Large intestine (tissue), 3 donors: ENCODE results near the gene NIPAL1. TPM values are rescaled to one million over a fixed set of nuclear protein-coding genes. Genes with fewer than 3 reads are reported as not detected.

ENCODE experiments used
- DNase-seq, 2 donors: peaks; one replicate each; pipeline versions ENCODE4 v3.0.0 to v3.0.0-alpha.2; 2013
- H3K27ac ChIP-seq: one replicate; pipeline ENCODE4 v1.5.1; 2013; ENCODE audit warnings: low read length
- H3K27me3 ChIP-seq: 2 replicates; pipeline ENCODE4 v1.6.1; 2013; ENCODE audit warnings: low read length; ENCODE audit not compliant: control insufficient read depth, insufficient read depth
- H3K36me3 ChIP-seq: 2 replicates; pipeline ENCODE4 v1.6.1; 2013; ENCODE audit warnings: low read length; ENCODE audit not compliant: control insufficient read depth, insufficient read depth
- H3K4me1 ChIP-seq: one replicate; pipeline ENCODE4 v1.6.1; 2013; ENCODE audit warnings: low read length; ENCODE audit not compliant: control insufficient read depth, insufficient read depth
- H3K4me3 ChIP-seq: one replicate; pipeline ENCODE4 v1.5.1; 2013; ENCODE audit warnings: low read length
- H3K9me3 ChIP-seq: one replicate; pipeline ENCODE4 v1.6.1; 2013; ENCODE audit warnings: mild to moderate bottlenecking, low read depth, low read length, moderate library complexity; ENCODE audit not compliant: control insufficient read depth
- WGBS: methylation state at CpG from one replicate; pipeline ENCODE4 v1.1.5; 2013; ENCODE audit warnings: low lambda C conversion rate; ENCODE audit not compliant: insufficient coverage; 5-methylcytosine and 5-hydroxymethylcytosine counted together
- polyA plus RNA-seq: library from polyadenylated mRNA; unstranded; fragments of 120-200 nt; gene quantifications from one replicate; pipeline ENCODE4 v1.2.1, GENCODE V29; 2013

Gene NIPAL1
- polyA plus RNA-seq, 1 donor = 30.7 TPM

DNA sequence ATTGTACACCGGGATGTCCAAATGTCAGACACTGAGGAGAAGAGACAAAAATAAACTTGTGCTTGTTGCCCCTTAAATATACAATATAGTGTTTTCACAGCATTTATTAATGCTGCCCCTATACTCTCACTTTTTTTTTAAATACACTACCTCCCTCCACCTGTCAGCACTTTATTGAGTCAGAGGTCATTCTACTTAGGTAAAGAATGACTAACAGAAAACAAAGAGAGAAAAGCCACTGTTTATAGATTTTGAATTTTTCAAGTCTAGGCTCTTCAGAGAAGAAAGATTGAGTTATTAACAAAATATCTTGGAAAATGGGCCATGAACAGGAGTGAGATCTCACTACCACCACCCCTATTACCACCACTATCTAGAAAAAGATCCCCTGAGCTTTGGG, 58.1 kb downstream of the NIPAL1 start:
- Histone ChIP-seq H3K9me3 (no peaks in the 10 kb centered on the region), H3K4me3 (no peak overlapping the region), H3K4me1 (no peaks in the 10 kb centered on the region), H3K36me3 (no peaks in the 10 kb centered on the region), H3K27ac (no peak overlapping the region), H3K27me3 (no peaks in the 10 kb centered on the region)
- WGBS = no CpG with 5 or more reads among the region's 1 CpG
- DNase-seq = no peak

DNA sequence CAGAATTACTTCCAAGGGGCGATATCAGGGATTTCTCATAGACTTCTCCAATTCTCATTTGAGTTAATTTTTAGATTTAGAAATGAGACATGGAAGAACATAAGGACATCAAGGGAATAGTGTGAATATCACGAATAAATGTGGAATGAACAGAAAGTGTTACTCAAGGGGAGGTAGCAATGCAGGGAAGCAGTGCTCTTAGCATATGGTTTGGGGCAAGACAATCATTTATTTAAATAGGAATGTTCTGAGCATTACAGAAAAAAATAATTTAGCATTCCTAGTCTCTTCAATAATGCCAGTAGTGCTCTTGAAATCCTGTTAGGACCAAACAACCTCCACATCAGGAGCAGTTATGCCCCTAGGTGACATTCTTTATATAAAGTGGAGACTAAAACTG, 61.9 kb downstream of the NIPAL1 start:
- 33% methylated on average over 1 of the region's 2 CpGs for WGBS
- Histone ChIP-seq H3K4me3 (no peak overlapping the region), H3K27me3 (no peaks in the 10 kb centered on the region), H3K4me1 (no peaks in the 10 kb centered on the region), H3K9me3 (no peaks in the 10 kb centered on the region), H3K27ac (no peak overlapping the region), H3K36me3 (no peaks in the 10 kb centered on the region)
- DNase-seq = no peak

DNA sequence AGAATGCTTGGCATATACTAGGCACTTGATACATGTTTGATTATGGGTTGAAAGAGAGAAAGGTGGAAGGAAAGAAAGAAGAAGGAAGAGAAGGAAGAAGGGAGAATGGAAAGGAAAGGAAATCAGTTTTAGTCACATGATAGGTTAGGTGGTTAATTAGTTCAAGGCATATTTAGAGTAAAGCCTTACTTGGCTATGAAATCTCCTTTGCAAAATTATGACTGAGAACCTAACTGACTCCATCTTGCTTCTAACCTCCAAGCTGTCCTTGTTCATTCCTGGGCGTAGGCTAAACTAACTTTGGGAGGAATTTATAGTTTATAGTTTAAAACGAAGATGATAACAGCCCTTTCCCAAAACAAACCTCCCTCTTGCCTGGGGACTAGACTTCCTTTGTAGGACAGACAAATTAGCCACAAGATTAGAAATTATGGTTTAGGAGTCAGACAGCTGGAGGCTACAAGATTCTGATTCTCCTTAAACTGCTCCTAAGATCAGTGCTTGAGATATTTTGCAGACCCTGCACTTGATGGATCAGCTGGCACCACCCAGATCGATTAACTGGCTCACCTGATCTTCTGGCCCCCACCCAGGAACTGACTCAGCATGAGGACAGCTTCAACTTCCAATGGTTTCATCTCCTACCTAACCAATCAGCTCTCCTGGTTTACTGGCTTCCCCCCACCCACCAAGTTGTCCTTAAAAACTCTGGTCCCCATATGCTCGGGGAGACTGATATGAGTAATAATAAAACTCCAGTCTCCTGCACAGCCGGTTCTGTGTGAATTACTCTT, 62.5 kb downstream of the NIPAL1 start:
- Histone ChIP-seq H3K4me3 (no peak overlapping the region), H3K27ac (no peak overlapping the region), H3K36me3 (no peaks in the 10 kb centered on the region), H3K9me3 (no peaks in the 10 kb centered on the region), H3K27me3 (no peaks in the 10 kb centered on the region), H3K4me1 (no peaks in the 10 kb centered on the region)
- WGBS = no CpG with 5 or more reads among the region's 5 CpGs
- DNase-seq = no peak

DNA sequence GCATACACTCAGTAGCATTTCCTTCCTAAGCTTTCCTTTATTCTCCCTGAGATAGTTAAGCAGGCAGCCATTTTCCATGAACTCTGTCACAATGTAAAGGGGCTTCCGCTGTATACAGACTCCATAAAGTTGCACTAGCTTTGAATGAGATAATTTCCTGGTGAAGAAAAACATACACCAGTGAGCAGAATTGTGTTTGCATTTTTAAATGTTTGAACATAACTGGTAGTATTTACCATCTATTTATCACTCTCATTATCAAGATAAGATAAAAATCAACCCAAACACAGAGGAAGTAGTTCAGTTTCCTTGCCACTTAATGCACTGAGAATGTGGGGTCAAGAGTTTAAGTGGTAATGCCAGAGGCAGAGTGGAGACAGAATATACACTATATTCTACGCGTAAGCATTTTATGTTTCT, 63.4 kb downstream of the NIPAL1 start:
- Histone ChIP-seq H3K4me3 (no peak overlapping the region), H3K27me3 (no peaks in the 10 kb centered on the region), H3K27ac (no peak overlapping the region), H3K9me3 (no peaks in the 10 kb centered on the region), H3K36me3 (no peaks in the 10 kb centered on the region), H3K4me1 (no peaks in the 10 kb centered on the region)
- 80% methylated on average over 2 of the region's 3 CpGs for WGBS
- DNase-seq = no peak

DNA sequence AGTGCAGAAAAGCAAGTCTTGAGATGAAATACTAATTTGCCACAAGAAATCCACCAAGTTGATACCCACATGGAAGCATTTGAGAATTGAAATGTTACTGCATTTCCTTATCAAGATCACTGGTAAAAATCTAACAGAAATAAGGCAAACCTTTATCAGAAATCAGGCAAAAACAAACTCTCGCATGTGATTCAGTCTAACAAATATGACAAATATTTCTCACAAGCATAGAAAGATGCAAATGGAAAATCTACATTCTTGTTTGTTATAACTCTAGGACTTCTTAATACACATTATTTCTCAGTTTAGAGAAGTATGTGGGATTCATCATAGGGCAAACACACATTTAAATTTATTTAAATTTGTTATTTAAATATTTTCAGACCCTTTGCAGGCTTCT, 64.6 kb downstream of the NIPAL1 start:
- WGBS = 100% methylated on average over 1 of the region's 1 CpG
- H3K36me3 ChIP-seq = no peaks in the 10 kb centered on the region
- H3K27me3 ChIP-seq = no peaks in the 10 kb centered on the region
- H3K4me3 ChIP-seq = no peak overlapping the region
- no peaks in the 10 kb centered on the region for H3K4me1 ChIP-seq
- no peak for DNase-seq
- H3K27ac ChIP-seq = no peak overlapping the region
- H3K9me3 ChIP-seq = no peaks in the 10 kb centered on the region

DNA sequence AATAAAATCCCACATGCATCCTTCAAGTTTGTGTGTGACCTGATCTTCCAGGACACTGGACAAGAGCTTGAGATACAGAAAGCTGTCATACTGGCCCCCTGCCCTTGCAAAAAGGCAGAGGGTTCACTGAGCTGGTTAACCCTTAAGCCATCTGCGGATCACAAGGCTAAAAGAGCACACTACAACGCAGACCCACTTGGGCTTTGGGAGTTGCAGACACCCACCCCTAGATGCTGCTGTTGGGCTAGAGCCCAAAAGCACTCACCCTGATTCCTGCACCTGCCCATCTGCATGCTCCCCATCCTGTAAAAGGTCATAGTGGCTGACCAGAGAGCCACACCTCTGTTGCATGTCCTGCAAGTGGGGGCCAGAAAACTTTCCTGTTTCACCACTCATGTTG, 66.4 kb downstream of the NIPAL1 start:
- no CpG with 5 or more reads among the region's 2 CpGs for WGBS
- Histone ChIP-seq H3K9me3 (no peaks in the 10 kb centered on the region), H3K27ac (no peak overlapping the region), H3K27me3 (no peaks in the 10 kb centered on the region), H3K4me3 (no peak overlapping the region), H3K36me3 (no peaks in the 10 kb centered on the region), H3K4me1 (no peaks in the 10 kb centered on the region)
- DNase-seq = no peak

DNA sequence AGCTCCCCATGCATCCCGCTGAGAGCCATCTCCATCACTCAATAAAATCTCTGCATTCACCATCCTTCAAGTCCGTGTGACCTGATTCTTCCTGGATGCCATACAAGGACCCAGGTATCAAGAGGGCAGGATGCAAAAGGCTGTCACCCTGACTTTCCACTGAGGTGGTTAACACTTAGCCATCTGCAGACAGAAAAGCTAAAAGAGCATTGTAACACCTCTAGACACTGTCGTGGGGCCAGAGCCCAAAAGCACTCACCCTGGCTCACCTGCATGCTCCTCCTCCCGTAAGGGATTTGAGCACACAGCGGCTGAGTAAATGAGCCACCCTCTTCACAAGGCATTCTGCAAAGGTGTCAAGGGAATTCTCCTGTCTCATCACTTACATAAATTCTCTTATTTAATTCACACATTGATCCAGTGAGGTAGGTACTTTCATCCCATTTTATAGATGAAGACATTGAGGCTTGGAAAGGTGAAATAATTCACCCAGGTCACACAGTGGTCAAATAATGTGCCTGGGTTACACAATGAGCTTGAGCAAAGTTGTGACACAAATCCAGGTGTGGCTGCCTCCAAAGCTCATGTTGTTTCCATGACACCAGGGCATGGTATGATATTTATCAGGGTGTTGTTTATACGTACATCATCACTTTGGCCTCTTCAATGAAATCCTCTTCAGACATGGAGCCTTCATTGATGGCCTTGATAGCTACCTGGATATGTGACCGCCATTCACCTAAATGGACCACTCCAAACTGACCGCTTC, 69.4 kb downstream of the NIPAL1 start:
- H3K36me3 ChIP-seq = no peaks in the 10 kb centered on the region
- H3K4me3 ChIP-seq = no peak overlapping the region
- no peaks in the 10 kb centered on the region for H3K4me1 ChIP-seq
- WGBS = 100% methylated on average over 1 of the region's 8 CpGs
- no peaks in the 10 kb centered on the region for H3K9me3 ChIP-seq
- no peaks in the 10 kb centered on the region for H3K27me3 ChIP-seq
- DNase-seq = peak in 1 of 2 donors; percentile 54
- H3K27ac ChIP-seq = no peak overlapping the region

Other genes starting within 250 kb of the NIPAL1 start
- 0.42 TPM for gene CORIN, start 178.7 kb upstream of the NIPAL1 start, polyA plus RNA-seq
- 15.0 TPM for gene NFXL1, start 102.2 kb upstream of the NIPAL1 start, polyA plus RNA-seq
- 4.7 TPM for gene CNGA1, start 91 bp upstream of the NIPAL1 start, polyA plus RNA-seq
- gene TXK, start 117.5 kb downstream of the NIPAL1 start, polyA plus RNA-seq = 4.9 TPM